HepG2 (cell line): ENCODE results near the gene ACTG2. TPM values are rescaled to one million over a fixed set of nuclear protein-coding genes. Genes with fewer than 3 reads are reported as not detected.

Experiments used
- AGO1 ChIP-seq: fragments of 200-400 bp; formaldehyde crosslinking; IDR thresholded peaks from 2 replicates; pipeline ENCODE4 v1.6.1; 2017; ENCODE audit warnings: mild to moderate bottlenecking, low read depth, low read length, moderate library complexity; ENCODE audit not compliant: poor library complexity, severe bottlenecking
- ARID2 ChIP-seq: sonication (generic); formaldehyde crosslinking; IDR thresholded peaks from 2 replicates; pipeline ENCODE4 v1.8.1; 2022; ENCODE audit warnings: mild to moderate bottlenecking, missing genetic modification reagents, borderline replicate concordance
- ATRX ChIP-seq: sonication (generic); formaldehyde crosslinking; IDR thresholded peaks from 2 replicates; pipeline ENCODE4 v1.4.0; 2020; ENCODE audit warnings: missing genetic modification reagents, borderline replicate concordance
- ETV6 ChIP-seq: sonication (generic); formaldehyde crosslinking; conservative IDR thresholded peaks from 2 replicates; pipeline ENCODE4 v1.4.0; 2020; ENCODE audit warnings: missing genetic modification reagents
- MED1 ChIP-seq: sonication (generic); formaldehyde crosslinking; IDR thresholded peaks from 2 replicates; pipeline ENCODE4 v1.4.0; 2020; ENCODE audit warnings: missing genetic modification reagents
- NR2F1 ChIP-seq, 2 experiments: fragments of 450-650 bp in 1 of 2; formaldehyde crosslinking in 1 of 2; IDR thresholded peaks; 2 replicates each; pipeline versions ENCODE4 v1.5.0 to v1.6.1; 2016 to 2020; ENCODE audit warnings: mild to moderate bottlenecking in 1 of 2, missing compliant biosample characterization in 1 of 2, missing genetic modification reagents in 1 of 2, moderate library complexity in 1 of 2
- TOE1 ChIP-seq: sonication (generic); formaldehyde crosslinking; IDR thresholded peaks from 2 replicates; pipeline ENCODE4 v1.4.0; 2020; ENCODE audit warnings: mild to moderate bottlenecking, missing genetic modification reagents
- ZBTB7A ChIP-seq: sonication (generic); formaldehyde crosslinking; IDR thresholded peaks from 2 replicates; pipeline ENCODE4 v1.8.0; 2022; ENCODE audit warnings: mild to moderate bottlenecking, missing genetic modification reagents
- ZNF33A ChIP-seq: sonication (generic); formaldehyde crosslinking; IDR thresholded peaks from 2 replicates; pipeline ENCODE4 v1.5.1; 2020; ENCODE audit warnings: missing genetic modification reagents, mild to moderate bottlenecking, moderate library complexity, borderline replicate concordance
- ZNF510 ChIP-seq: sonication (generic); formaldehyde crosslinking; IDR thresholded peaks from 2 replicates; pipeline ENCODE4 v1.4.0; 2020; ENCODE audit warnings: low read depth, mild to moderate bottlenecking, missing genetic modification reagents
- ZNF549 ChIP-seq: sonication (generic); formaldehyde crosslinking; IDR thresholded peaks from 2 replicates; pipeline ENCODE4 v1.5.0; 2020; ENCODE audit warnings: missing genetic modification reagents
- ZNF747 ChIP-seq: sonication (generic); formaldehyde crosslinking; IDR thresholded peaks from 2 replicates; pipeline ENCODE4 v1.8.1; 2023; ENCODE audit warnings: missing genetic modification reagents, mild to moderate bottlenecking, borderline replicate concordance
- ZSCAN25 ChIP-seq: sonication (generic); formaldehyde crosslinking; IDR thresholded peaks from 2 replicates; pipeline ENCODE4 v1.8.0; 2022; ENCODE audit warnings: mild to moderate bottlenecking, missing genetic modification reagents
- polyA plus RNA-seq, 8 experiments: library from polyadenylated mRNA; depleted of rRNA in 3 of 8; stranded (reverse) in 7 of 8; unstranded in 1 of 8; fragments of >200 nt; fragmentation: Illumina TruSeq in 4 of 8; extraction: Trizol in 4 of 8; gene quantifications; 2 replicates each; pipeline versions ENCODE4 v1.2.1 to v1.2.3, GENCODE V29; 2011 to 2016; ENCODE audit warnings: low read depth in 4 of 8, missing spikeins in 1 of 8, mixed read lengths in 1 of 8; ENCODE audit not compliant: insufficient read depth in 1 of 8
- total RNA-seq, 5 experiments: library from RNA; depleted of rRNA; stranded (reverse); fragments of >200 nt; fragmentation: Illumina TruSeq; extraction: Trizol; gene quantifications; 2 replicates each; pipeline ENCODE4 v1.2.3, GENCODE V29; 2016; ENCODE audit warnings: low read depth in 1 of 5
- TF ChIP-seq, protein P1 (sequence below): sonication (generic); formaldehyde crosslinking; IDR thresholded peaks from 2 replicates; pipeline ENCODE4 v1.5.0; 2020; ENCODE audit warnings: missing genetic modification reagents, mild to moderate bottlenecking, borderline replicate concordance
- TF ChIP-seq, protein P2 (sequence below): sonication (generic); formaldehyde crosslinking; conservative IDR thresholded peaks from 2 replicates; pipeline ENCODE4 v1.4.0; 2020; ENCODE audit warnings: missing genetic modification reagents
- TF ChIP-seq, protein P3 (sequence below): sonication (generic); formaldehyde crosslinking; IDR thresholded peaks from 2 replicates; pipeline ENCODE4 v1.5.1; 2020; ENCODE audit warnings: mild to moderate bottlenecking, missing genetic modification reagents, borderline replicate concordance
- TF ChIP-seq, protein P4 (sequence below): sonication (generic); formaldehyde crosslinking; IDR thresholded peaks from 2 replicates; pipeline ENCODE4 v1.5.1; 2020; ENCODE audit warnings: missing genetic modification reagents, mild to moderate bottlenecking, borderline replicate concordance

Gene ACTG2
- total and polyA plus RNA-seq, 2 of the 13 experiments (the other 11 are each of a cell fraction or from before 2014, with no cell fraction given): 0.13 TPM; not detected in 1

DNA sequence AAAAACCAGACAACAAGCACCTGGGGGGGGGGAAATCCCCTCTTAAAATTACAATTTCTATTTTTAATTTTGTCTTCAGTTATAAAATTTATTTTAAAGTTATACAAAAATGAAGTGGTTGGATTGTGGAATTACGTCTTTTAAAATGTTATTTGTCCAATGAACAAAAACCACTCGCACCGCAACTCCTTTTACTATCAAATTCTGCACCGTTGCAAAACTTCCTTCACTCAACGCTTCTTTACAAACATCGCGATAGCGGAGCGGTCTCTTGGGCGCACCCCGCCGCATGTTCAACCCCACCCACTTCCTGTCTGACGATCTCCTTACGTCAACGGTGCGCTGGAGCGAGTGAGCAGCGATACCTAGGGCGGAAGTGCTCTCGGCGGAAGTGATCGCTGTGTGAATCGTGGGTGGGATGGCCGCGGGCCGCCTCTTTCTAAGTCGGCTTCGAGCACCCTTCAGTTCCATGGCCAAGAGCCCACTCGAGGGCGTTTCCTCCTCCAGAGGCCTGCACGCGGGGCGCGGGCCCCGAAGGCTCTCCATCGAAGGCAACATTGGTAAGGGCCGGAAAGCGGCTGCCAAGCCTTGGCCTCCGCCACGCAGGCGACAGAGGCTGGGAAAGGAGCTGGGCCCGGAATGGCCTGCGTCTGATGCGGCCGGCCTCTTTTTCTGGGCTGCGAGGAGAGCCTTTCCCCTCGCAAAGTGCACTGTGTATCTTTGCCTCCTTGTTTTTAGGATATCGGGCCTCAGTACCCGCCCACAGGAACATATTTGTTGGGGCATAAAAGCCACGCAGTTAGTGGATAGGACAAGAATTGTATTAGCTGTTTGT lies 33.9 kb downstream of the ACTG2 start, which contains the start of gene DGUOK (continued):
- TF ChIP-seq ZBTB7A (CRISPR knock-in tag): no peak
- TF ChIP-seq TOE1: peak; percentile 75; the same call in 1 of the 2 replicates
- no peak for TF ChIP-seq ZNF549
- no peak for TF ChIP-seq NR2F1 (CRISPR knock-in tag; IDR thresholded peaks at IDR 0.05)
- TF ChIP-seq, protein P1, sequence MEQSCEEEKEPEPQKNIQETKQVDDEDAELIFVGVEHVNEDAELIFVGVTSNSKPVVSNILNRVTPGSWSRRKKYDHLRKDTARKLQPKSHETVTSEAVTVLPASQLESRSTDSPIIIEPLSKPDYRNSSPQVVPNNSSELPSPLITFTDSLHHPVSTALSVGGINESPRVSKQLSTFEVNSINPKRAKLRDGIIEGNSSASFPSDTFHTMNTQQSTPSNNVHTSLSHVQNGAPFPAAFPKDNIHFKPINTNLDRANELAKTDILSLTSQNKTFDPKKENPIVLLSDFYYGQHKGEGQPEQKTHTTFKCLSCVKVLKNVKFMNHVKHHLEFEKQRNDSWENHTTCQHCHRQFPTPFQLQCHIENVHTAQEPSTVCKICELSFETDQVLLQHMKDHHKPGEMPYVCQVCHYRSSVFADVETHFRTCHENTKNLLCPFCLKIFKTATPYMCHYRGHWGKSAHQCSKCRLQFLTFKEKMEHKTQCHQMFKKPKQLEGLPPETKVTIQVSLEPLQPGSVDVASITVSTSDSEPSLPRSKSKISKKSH (CRISPR knock-in tag): peak; percentile 98
- TF ChIP-seq ZNF510: peak; percentile 97
- peak; percentile 80 for TF ChIP-seq AGO1
- TF ChIP-seq, protein P2, sequence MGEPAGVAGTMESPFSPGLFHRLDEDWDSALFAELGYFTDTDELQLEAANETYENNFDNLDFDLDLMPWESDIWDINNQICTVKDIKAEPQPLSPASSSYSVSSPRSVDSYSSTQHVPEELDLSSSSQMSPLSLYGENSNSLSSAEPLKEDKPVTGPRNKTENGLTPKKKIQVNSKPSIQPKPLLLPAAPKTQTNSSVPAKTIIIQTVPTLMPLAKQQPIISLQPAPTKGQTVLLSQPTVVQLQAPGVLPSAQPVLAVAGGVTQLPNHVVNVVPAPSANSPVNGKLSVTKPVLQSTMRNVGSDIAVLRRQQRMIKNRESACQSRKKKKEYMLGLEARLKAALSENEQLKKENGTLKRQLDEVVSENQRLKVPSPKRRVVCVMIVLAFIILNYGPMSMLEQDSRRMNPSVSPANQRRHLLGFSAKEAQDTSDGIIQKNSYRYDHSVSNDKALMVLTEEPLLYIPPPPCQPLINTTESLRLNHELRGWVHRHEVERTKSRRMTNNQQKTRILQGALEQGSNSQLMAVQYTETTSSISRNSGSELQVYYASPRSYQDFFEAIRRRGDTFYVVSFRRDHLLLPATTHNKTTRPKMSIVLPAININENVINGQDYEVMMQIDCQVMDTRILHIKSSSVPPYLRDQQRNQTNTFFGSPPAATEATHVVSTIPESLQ (CRISPR knock-in tag): no peak
- TF ChIP-seq ZNF747 (CRISPR knock-in tag): peak; percentile 94; the same call in 1 of the 2 replicates
- peak; percentile 72; the same call in 1 of the 2 replicates for TF ChIP-seq MED1 (CRISPR knock-in tag)
- TF ChIP-seq, protein P3, sequence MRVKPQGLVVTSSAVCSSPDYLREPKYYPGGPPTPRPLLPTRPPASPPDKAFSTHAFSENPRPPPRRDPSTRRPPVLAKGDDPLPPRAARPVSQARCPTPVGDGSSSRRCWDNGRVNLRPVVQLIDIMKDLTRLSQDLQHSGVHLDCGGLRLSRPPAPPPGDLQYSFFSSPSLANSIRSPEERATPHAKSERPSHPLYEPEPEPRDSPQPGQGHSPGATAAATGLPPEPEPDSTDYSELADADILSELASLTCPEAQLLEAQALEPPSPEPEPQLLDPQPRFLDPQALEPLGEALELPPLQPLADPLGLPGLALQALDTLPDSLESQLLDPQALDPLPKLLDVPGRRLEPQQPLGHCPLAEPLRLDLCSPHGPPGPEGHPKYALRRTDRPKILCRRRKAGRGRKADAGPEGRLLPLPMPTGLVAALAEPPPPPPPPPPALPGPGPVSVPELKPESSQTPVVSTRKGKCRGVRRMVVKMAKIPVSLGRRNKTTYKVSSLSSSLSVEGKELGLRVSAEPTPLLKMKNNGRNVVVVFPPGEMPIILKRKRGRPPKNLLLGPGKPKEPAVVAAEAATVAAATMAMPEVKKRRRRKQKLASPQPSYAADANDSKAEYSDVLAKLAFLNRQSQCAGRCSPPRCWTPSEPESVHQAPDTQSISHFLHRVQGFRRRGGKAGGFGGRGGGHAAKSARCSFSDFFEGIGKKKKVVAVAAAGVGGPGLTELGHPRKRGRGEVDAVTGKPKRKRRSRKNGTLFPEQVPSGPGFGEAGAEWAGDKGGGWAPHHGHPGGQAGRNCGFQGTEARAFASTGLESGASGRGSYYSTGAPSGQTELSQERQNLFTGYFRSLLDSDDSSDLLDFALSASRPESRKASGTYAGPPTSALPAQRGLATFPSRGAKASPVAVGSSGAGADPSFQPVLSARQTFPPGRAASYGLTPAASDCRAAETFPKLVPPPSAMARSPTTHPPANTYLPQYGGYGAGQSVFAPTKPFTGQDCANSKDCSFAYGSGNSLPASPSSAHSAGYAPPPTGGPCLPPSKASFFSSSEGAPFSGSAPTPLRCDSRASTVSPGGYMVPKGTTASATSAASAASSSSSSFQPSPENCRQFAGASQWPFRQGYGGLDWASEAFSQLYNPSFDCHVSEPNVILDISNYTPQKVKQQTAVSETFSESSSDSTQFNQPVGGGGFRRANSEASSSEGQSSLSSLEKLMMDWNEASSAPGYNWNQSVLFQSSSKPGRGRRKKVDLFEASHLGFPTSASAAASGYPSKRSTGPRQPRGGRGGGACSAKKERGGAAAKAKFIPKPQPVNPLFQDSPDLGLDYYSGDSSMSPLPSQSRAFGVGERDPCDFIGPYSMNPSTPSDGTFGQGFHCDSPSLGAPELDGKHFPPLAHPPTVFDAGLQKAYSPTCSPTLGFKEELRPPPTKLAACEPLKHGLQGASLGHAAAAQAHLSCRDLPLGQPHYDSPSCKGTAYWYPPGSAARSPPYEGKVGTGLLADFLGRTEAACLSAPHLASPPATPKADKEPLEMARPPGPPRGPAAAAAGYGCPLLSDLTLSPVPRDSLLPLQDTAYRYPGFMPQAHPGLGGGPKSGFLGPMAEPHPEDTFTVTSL (CRISPR knock-in tag): no peak; the same call in 1 of the 2 replicates
- no peak for TF ChIP-seq ZSCAN25 (CRISPR knock-in tag)
- no peak for TF ChIP-seq ATRX
- 0 out of 2 replicates have a peak, but pooled peaks have one; percentile 32 for TF ChIP-seq ZNF33A (CRISPR knock-in tag)
- TF ChIP-seq ETV6 (CRISPR knock-in tag): peak; percentile 95
- TF ChIP-seq, protein P4, sequence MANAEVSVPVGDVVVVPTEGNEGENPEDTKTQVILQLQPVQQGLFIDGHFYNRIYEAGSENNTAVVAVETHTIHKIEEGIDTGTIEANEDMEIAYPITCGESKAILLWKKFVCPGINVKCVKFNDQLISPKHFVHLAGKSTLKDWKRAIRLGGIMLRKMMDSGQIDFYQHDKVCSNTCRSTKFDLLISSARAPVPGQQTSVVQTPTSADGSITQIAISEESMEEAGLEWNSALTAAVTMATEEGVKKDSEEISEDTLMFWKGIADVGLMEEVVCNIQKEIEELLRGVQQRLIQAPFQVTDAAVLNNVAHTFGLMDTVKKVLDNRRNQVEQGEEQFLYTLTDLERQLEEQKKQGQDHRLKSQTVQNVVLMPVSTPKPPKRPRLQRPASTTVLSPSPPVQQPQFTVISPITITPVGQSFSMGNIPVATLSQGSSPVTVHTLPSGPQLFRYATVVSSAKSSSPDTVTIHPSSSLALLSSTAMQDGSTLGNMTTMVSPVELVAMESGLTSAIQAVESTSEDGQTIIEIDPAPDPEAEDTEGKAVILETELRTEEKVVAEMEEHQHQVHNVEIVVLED (CRISPR knock-in tag): peak; percentile 91
- peak; percentile 92 for TF ChIP-seq ARID2
